Cardiac fibroblast (primary cell): ENCODE results near the gene PCDH9.

Experiments
- DNase-seq, 2 donors: peaks; one replicate each; pipeline versions ENCODE4 v3.0.0 to v3.0.0-alpha.2; 2010; ENCODE audit warnings: low read depth in 2 of 2
- H3K4me3 ChIP-seq, 2 donors: replicated peaks in 1 of 2; 1 replicate in 1 of 2; 2 replicates in 1 of 2; pipeline ENCODE4 v1.5.1; 2011; ENCODE audit warnings: low read depth in 2 of 2, low read length in 2 of 2, mild to moderate bottlenecking in 2 of 2, moderate library complexity in 1 of 2
- TF ChIP-seq, protein P1 (sequence below): IDR thresholded peaks from one replicate; pipeline ENCODE4 v1.5.1; 2011; ENCODE audit warnings: low read depth, mild to moderate bottlenecking, low read length, inconsistent platforms

PCDH9 gene

DNA sequence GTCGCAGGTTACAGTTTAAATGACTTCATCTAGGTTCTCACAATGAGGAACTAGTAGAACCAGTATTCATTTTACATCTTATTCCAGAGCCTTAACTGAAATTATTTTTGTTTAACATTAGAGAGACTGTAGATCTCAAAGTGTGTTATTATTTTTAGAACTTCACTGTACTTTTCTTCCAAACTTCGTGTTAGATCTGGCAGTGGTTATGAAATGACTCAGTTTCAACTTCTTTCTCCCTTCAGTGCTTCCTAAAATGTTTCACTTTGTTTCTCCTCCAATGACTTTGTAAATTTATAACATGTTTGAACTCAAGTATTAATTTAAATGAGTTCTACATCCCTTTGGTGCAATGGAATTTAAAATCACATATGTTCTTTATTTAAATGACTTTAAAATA lies 139.3 kb downstream of the PCDH9 start:
- DNase-seq, result peak in 1 of 2 donors; percentile 27
- TF ChIP-seq, protein P1, sequence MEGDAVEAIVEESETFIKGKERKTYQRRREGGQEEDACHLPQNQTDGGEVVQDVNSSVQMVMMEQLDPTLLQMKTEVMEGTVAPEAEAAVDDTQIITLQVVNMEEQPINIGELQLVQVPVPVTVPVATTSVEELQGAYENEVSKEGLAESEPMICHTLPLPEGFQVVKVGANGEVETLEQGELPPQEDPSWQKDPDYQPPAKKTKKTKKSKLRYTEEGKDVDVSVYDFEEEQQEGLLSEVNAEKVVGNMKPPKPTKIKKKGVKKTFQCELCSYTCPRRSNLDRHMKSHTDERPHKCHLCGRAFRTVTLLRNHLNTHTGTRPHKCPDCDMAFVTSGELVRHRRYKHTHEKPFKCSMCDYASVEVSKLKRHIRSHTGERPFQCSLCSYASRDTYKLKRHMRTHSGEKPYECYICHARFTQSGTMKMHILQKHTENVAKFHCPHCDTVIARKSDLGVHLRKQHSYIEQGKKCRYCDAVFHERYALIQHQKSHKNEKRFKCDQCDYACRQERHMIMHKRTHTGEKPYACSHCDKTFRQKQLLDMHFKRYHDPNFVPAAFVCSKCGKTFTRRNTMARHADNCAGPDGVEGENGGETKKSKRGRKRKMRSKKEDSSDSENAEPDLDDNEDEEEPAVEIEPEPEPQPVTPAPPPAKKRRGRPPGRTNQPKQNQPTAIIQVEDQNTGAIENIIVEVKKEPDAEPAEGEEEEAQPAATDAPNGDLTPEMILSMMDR, result no peak

DNA sequence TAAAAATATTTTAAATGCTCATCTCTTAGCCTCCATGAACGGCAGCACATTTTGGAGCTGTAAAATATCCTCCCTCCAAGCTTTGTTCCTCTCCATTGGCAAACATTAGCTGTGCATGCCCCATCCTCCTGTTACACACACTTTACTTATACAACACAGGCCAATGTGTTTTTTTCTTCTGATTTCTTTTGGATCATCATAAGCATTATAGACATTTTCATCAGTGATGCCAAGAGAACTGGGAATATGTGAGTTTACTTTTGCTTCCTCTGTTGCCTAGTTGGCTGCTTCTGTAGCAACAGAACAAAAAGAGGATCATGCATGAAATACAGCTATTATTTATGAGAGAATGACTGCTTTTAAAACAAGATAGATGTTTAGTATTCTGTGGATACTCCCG lies 142.6 kb downstream of the PCDH9 start:
- DNase-seq, result no peak
- TF ChIP-seq, protein P1, result no peak

More for the DNA sequence above, 139.3 kb downstream of the PCDH9 start:
- H3K4me3 ChIP-seq, result no peak overlapping the region

DNA sequence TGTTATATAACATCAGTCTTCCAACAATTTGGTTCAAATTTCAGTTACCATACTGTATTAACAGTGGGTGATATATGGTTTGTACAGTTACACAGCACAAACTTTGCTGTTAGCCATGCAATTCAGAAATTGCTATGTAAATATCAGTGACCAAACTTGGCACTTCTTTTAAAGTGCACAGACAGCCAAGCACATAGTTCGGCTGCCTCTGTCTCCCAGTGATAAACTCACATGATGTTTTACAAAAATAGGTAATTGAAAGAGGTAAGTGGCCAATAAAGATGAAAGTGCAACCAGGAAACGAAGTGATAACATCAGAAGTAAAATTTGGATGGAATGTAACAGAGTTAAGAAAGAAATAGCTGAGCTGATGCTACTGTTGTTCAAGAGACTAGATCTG lies 143.9 kb downstream of the PCDH9 start:
- no peak for DNase-seq
- TF ChIP-seq, protein P1, result no peak
- no peak overlapping the region for H3K4me3 ChIP-seq

More for the DNA sequence above, 142.6 kb downstream of the PCDH9 start:
- no peak overlapping the region for H3K4me3 ChIP-seq

DNA sequence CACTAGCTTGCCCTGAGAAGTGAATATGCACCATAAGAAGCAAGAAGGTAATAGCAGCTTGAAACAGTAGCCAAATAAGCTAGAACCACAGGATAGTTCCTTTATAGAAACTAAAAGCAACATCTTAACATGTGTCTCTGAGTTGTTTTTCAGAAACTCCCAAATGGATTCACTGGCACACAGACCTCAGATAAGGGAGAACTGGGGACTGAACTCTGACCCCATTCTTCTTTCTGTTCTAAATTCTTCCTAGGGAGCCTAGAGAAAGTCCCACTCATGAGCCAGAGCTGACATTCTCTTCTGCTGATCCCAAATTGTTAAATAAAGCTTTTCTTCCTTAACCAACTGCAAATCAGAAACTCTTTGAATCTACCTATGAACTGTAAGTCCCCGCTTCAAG lies 146.1 kb downstream of the PCDH9 start:
- TF ChIP-seq, protein P1, result no peak
- no peak for DNase-seq
- no peak overlapping the region for H3K4me3 ChIP-seq

DNA sequence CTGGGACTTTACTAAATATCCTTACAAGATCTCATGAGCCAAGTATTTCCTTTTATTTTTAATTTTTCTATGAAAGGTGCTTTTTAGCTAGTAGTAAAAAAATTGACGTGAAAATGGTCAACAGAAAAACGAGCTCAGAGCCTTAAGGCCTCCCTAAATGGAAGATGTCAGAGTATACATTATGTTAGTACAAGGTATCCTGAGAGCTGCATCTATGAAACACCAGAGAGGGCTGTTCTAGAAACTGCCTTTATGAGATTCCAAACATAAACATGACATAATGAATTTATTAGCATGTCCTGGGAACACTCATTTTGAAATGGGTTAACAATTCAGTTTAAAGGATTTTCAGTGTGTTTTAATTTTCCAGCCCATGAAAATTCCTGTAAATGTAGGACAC lies 146.6 kb downstream of the PCDH9 start:
- H3K4me3 ChIP-seq, result no peak overlapping the region
- TF ChIP-seq, protein P1, result no peak
- no peak for DNase-seq

DNA sequence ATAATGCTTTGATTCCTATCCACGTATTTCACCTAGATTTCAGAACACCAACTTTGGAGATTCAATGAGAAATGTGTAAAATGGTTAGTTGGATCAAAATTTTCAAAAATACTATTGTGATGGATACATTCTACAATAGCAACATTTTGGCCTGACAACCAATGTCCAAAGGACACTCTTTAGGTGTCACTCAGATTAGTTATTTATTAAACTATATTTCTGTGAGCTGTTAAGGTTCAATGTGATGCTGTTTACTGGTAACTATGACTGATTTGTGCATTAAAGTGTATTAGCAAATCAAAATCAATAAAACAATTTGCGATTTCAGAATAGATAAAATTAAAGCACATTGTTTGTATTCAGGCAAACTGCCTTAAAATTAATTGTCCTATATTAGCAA lies 149.8 kb downstream of the PCDH9 start:
- TF ChIP-seq, protein P1, result no peak
- DNase-seq, result no peak
- H3K4me3 ChIP-seq, result no peak overlapping the region

DNA sequence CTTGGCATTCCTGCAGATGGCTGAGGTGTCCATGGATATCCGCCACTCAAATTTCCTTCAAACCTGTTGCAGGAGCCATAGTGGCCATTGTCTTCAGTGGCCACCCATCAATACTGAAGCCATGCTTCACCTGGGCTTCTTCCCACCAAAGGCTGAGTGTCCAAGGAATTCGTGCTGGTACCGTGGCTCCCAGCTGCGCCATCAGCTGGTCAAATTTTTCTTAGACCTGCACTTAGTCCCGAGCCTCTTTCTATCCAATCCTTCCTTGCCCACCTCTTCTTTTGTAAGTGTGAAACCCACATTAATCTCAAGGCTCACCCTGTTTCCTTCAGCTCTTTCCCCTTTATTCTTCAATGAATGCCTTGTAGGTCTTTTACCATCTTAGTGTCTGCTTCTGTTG lies 152.1 kb downstream of the PCDH9 start:
- TF ChIP-seq, protein P1, result no peak
- DNase-seq, result no peak
- no peak overlapping the region for H3K4me3 ChIP-seq
